Posterior vena cava (tissue), 2 donors: ENCODE measurements around the gene PTPN1. TPM values are rescaled to one million over a fixed set of nuclear protein-coding genes. Genes with fewer than 3 reads are reported as not detected.

Experiments
- DNase-seq: peaks from one replicate; pipeline ENCODE4 v3.0.0-alpha.2; 2020; ENCODE audit warnings: low spot score
- intact Hi-C, 2 donors: fragments of 100-400 bp; cut with DNase I; formaldehyde crosslinking; loops; one replicate each; pipeline versions ENCODE4 v1.14.1 to v1.14.2; 2022 to 2023
- microRNA-seq, 2 donors: library from miRNA; unstranded; fragments of <30 nt; microRNA quantifications; one replicate each; pipeline ENCODE4 v1.2.0, GENCODE V29; 2020 to 2021; ENCODE audit warnings: borderline microRNAs expressed in 2 of 2
- total RNA-seq, 2 donors: library from RNA; stranded (reverse); fragmentation: NEBNext Ultra II Directional; extraction: Animal tissue kit (Norgen Biotek cat#: 25700); gene quantifications; one replicate each; pipeline ENCODE4 v1.2.1, GENCODE V29; 2021
- donor health status: DM: yes; HTN: yes; CAD: no.
- donor health status: DM: yes; HTN: yes; CAD: no.

The PTPN1 gene
- total RNA-seq, 2 donors from 2014 or later = 23.5 to 43.6 TPM

GRCh38 chr20:50630578-50631263 is 120.5 kb downstream of the PTPN1 start:
- no peak for DNase-seq
- intact Hi-C loops = no loop called here

GRCh38 chr20:50632236-50632635 is 122.1 kb downstream of the PTPN1 start:
- intact Hi-C loops = no loop called here

GRCh38 chr20:50632701-50633100 is 122.5 kb downstream of the PTPN1 start:
- intact Hi-C loops = no loop called here
- DNase-seq = no peak

More at GRCh38 chr20:50632236-50632635, 122.1 kb downstream of the PTPN1 start:
- no peak for DNase-seq

GRCh38 chr20:50633361-50633760 is 123.2 kb downstream of the PTPN1 start:
- DNase-seq = no peak
- intact Hi-C loops = no loop called here

GRCh38 chr20:50634191-50634590 is 124.0 kb downstream of the PTPN1 start:
- intact Hi-C loops = no loop called here
- DNase-seq = no peak

Small RNA genes within 50 kb of the gene (microRNA-seq; reads per million reads assigned to microRNA genes)
- 0 reads per million in 2 donors for gene MIR1302-5
- 0 reads per million in 2 donors for gene MIR645

Other genes starting within 250 kb of the PTPN1 start
- gene RIPOR3, start 181.2 kb downstream of the PTPN1 start, total RNA-seq = 10 to 100 TPM; 10.6 to 11.2 TPM
- gene PARD6B, start 221.2 kb downstream of the PTPN1 start, total RNA-seq = 1 to 10 TPM; 1.0 to 1.4 TPM